ENCODE measurements around the gene TMPRSS4. TPM values are rescaled to one million over a fixed set of nuclear protein-coding genes. Genes with fewer than 3 reads are reported as not detected.

The TMPRSS4 gene
- total and polyA plus RNA-seq, 2 of the 4 experiments (the other 2 are of a cell fraction) = not detected

- TF ChIP-seq RFX5 (IDR thresholded peaks at IDR 0.05; ENCODE audit: low read depth, low read length) (no peak), FOS (IDR thresholded peaks at IDR 0.05; ENCODE audit: low read depth, low read length) (no peak), MAFK (IDR thresholded peaks at IDR 0.05; ENCODE audit: low read depth, low read length) (no peak), CHD1 (IDR thresholded peaks at IDR 0.05; ENCODE audit: low read depth, low read length) (no peak), CEBPB (IDR thresholded peaks at IDR 0.05; ENCODE audit: low read depth, low read length) (no peak), CTCF (conservative IDR thresholded peaks at IDR 0.05; ENCODE audit: low read depth, low read length) (no peak), SMC3 (IDR thresholded peaks at IDR 0.05; ENCODE audit: low read depth, low read length) (no peak), MAZ (IDR thresholded peaks at IDR 0.05; ENCODE audit: borderline replicate concordance, low read depth, low read length) (no peak), USF2 (IDR thresholded peaks at IDR 0.05; ENCODE audit: low read depth, low read length) (no peak), MXI1 (IDR thresholded peaks at IDR 0.05; ENCODE audit: borderline replicate concordance, low read depth, low read length) (no peak), BHLHE40 (IDR thresholded peaks at IDR 0.05; ENCODE audit: low read depth, low read length) (no peak), POLR2A (IDR thresholded peaks at IDR 0.05; ENCODE audit: low read depth, low read length) (no peak), NFE2L2 (IDR thresholded peaks at IDR 0.05; ENCODE audit: low read depth, low read length) (no peak), RCOR1 (IDR thresholded peaks at IDR 0.05; ENCODE audit: insufficient replicate concordance, low read length) (no peak), RAD21 (IDR thresholded peaks at IDR 0.05; ENCODE audit: low read length) (no peak), ELK1 (IDR thresholded peaks at IDR 0.05; ENCODE audit: borderline replicate concordance, low read depth, low read length) (no peak)
- Histone ChIP-seq H3K27me3 (ENCODE audit: control insufficient read depth, insufficient read depth, low read length) (no peaks in the 10 kb centered on the region; the same call in 1 of the 2 replicates), H4K91ac (ENCODE audit: insufficient read depth, low read depth, low read length) (no peak overlapping the region), H3K4me1 (ENCODE audit: control insufficient read depth, insufficient read depth, low read length) (no peaks in the 10 kb centered on the region), H3K18ac (ENCODE audit: low read depth, low read length) (no peak overlapping the region), H4K20me1 (ENCODE audit: insufficient read depth, low read length) (no peaks in the 10 kb centered on the region), H3K9me1 (ENCODE audit: insufficient read depth, low read length) (no peaks in the 10 kb centered on the region), H4K5ac (ENCODE audit: low read depth, low read length) (no peak overlapping the region), H2AK9ac (replicated peaks; ENCODE audit: low read depth, low read length, poor library complexity) (no peak overlapping the region), H3K27ac (ENCODE audit: insufficient read depth, low read length) (no peak overlapping the region), H2BK15ac (ENCODE audit: low read depth, low read length) (no peak overlapping the region), H3K23ac (ENCODE audit: low read depth, low read length) (no peak overlapping the region), H2BK20ac (ENCODE audit: low read depth, low read length) (no peak overlapping the region), H2AFZ (replicated peaks; ENCODE audit: low read length, poor library complexity) (no peak overlapping the region), H3K4ac (ENCODE audit: low read depth, low read length) (no peak overlapping the region), H3K4me2 (ENCODE audit: low read depth, low read length) (no peak overlapping the region), H3K9me3 (ENCODE audit: control insufficient read depth, insufficient read depth, low read length) (no peaks in the 10 kb centered on the region), H3K79me1 (ENCODE audit: low read depth in 1 of 2, low read length in 2 of 2) (no peaks in the 10 kb centered on the region), H3K9ac (ENCODE audit: low read depth, low read length) (no peak overlapping the region), H3K36me3 (ENCODE audit: control insufficient read depth, insufficient read depth, low read length) (no peaks in the 10 kb centered on the region), H2AK5ac (ENCODE audit: low read depth, low read length) (no peak overlapping the region), H3K56ac (ENCODE audit: extremely low read depth, insufficient read depth, low read length) (no peak overlapping the region), H3K4me3 (ENCODE audit: insufficient read depth, low read depth, low read length) (no peak overlapping the region), H3K14ac (replicated peaks; ENCODE audit: low read depth, low read length) (no peak overlapping the region), H4K8ac (ENCODE audit: low read depth in 2 of 2, low read length in 2 of 2) (no peak overlapping the region), H2BK5ac (ENCODE audit: low read depth, low read length, poor library complexity, severe bottlenecking) (no peak overlapping the region), H2BK120ac (ENCODE audit: low read depth, low read length) (no peak overlapping the region)
- POLR2A ChIA-PET (ENCODE audit: unreplicated experiment) = no interaction called here
- WGBS, 2 experiments (ENCODE audit: extremely low coverage in 2 of 2, insufficient read length in 1 of 2) = 100% methylated on average over 1 of the region's 7 CpGs; no CpG with 5 or more reads in 1 of the 2 experiments
- intact Hi-C loops (cut with micrococcal nuclease) = no loop called here
- CTCF ChIA-PET = no interaction called here
- DNase-seq (no peak), ATAC-seq (ENCODE audit: low read depth) (no peak)
- BruUV-seq (replicated peaks) = no TSS peak
- in situ Hi-C loops (cut with MboI; ENCODE audit: low sequenced_read_pairs) = no loop called here
- dilution Hi-C loops (cut with HindIII; ENCODE audit: low sequenced_read_pairs, unreplicated experiment) = no loop called here
Observed at GRCh38 chr11:118126082-118126838, 49.4 kb downstream of the TMPRSS4 start.

Data from IMR-90 (cell line).